Dermis blood vessel endothelial cell (primary cell): ENCODE data around the gene SELENOW. TPM values are rescaled to one million over a fixed set of nuclear protein-coding genes. Genes with fewer than 3 reads are reported as not detected.

ENCODE experiments used
- DNase-seq: peaks from one replicate; pipeline ENCODE4 v3.0.0; 2010
- total RNA-seq: library from RNA; depleted of rRNA; stranded (reverse); fragments of >200 nt; gene quantifications from 2 replicates; pipeline ENCODE4 v1.2.3, GENCODE V29; 2014

SELENOW gene
- total RNA-seq, 1 donor from 2014 or later: 226 TPM

GRCh38 chr19:47824396-47824795 lies 45.9 kb downstream of the SELENOW start:
- no peak for DNase-seq

DNA sequence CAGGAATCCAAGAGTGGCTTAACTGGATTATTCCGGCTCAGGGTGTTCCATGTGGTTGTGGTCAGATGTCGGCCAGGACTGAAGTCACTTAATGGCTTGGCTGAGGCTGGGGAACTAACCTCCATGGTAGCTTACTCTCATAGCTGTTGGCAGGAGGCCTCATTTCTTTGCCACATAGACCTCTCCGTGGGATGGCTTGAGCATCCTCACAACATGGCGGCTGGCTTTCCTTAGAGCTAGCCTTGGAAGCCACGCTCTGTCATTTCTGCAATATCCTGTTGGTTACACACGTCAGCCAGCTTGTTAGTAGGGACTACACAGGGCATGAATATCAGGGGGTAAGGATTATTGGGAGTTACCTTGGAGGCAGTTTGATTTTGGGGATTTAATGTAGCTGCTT lies 48.3 kb downstream of the SELENOW start:
- no peak for DNase-seq

GRCh38 chr19:47832723-47833122 lies 54.2 kb downstream of the SELENOW start:
- DNase-seq: no peak

Other genes starting within 250 kb of the SELENOW start
- gene ZNF541, start 205.6 kb upstream of the SELENOW start, total RNA-seq: 0.33 and 1.2 TPM in 2 replicates
- 12.2 and 12.9 TPM in 2 replicates for gene BICRA, start 169.6 kb upstream of the SELENOW start, total RNA-seq
- 148 and 336 TPM in 2 replicates for gene EHD2, start 65.3 kb upstream of the SELENOW start, total RNA-seq
- 68.3 and 105 TPM in 2 replicates for gene NOP53, start 33.2 kb upstream of the SELENOW start, total RNA-seq
- not detected in 2 replicates for gene TPRX1, start 25.8 kb downstream of the SELENOW start, total RNA-seq
- not detected in 2 replicates for gene CRX, start 43.2 kb downstream of the SELENOW start, total RNA-seq
- not detected in 2 replicates for gene TPRX2, start 80.5 kb downstream of the SELENOW start, total RNA-seq
- gene SULT2A1, start 107.6 kb downstream of the SELENOW start, total RNA-seq: not detected in 2 replicates
- not detected in 2 replicates for gene BSPH1, start 213.5 kb downstream of the SELENOW start, total RNA-seq
- not detected in 2 replicates for gene ELSPBP1, start 215.9 kb downstream of the SELENOW start, total RNA-seq